GM12878 (cell line): ENCODE measurements around the gene NOP16. TPM values are rescaled to one million over a fixed set of nuclear protein-coding genes. Genes with fewer than 3 reads are reported as not detected.

Source experiments
- ATAC-seq: fragments of 200-7000 bp; cut with Tn5 transposase; 3 replicates; pipeline ENCODE4 v1.9.1; 2020; ENCODE audit warnings: mild to moderate bottlenecking, moderate library complexity
- BruUV-seq: library from RNA; stranded (reverse); fragments of 400-500 nt; replicated peaks from 2 replicates; lab custom pipeline; 2021; lab: Mats Ljungman, UMichigan
- CTCF ChIA-PET: fragments of 300-600 bp; sonication (Branson Sonifier 250); formaldehyde crosslinking; extraction: SDS; loops from one replicate; lab custom pipeline; 2021; ENCODE audit warnings: inconsistent platforms; lab: Yijun Ruan, JAX
- POLR2A ChIA-PET: fragments of 350-600 bp; formaldehyde crosslinking; extraction: SDS; loops from one replicate; lab custom pipeline; 2021; ENCODE audit warnings: inconsistent platforms; lab: Charles Lee
- RAD21 ChIA-PET: fragments of 300-600 bp; sonication (Branson Sonifier 250); formaldehyde crosslinking; loops from one replicate; lab custom pipeline; 2023; ENCODE audit warnings: antibody characterized with exemption; ENCODE audit not compliant: unreplicated experiment; lab: Charles Lee
- SMC1A ChIA-PET: fragments of 300-600 bp; sonication (Branson Sonifier 250); formaldehyde crosslinking; loops from one replicate; lab custom pipeline; 2023; ENCODE audit not compliant: unreplicated experiment, uncharacterized antibody; lab: Charles Lee
- DNase-seq: peaks from one replicate; pipeline ENCODE4 v3.0.0-alpha.2; 2011; ENCODE audit warnings: low read depth, low spot score
- FAIRE-seq: peaks from 3 replicates; lab custom pipeline; 2011; peaks lifted over from hg19 to GRCh38; lab: Jason Lieb, UNC
- H2AFZ ChIP-seq: 2 replicates; pipeline ENCODE4 v1.6.0; 2011; ENCODE audit warnings: low read depth, low read length, control low read depth; ENCODE audit not compliant: control insufficient read depth
- H3K27ac ChIP-seq: 2 replicates; pipeline ENCODE4 v1.5.1; 2011; ENCODE audit warnings: control low read depth; ENCODE audit not compliant: control insufficient read depth, insufficient read depth
- H3K27me3 ChIP-seq, 2 experiments: replicated peaks in 1 of 2; 2 replicates each; pipeline versions ENCODE4 v1.6.0 to v1.6.1; 2011; ENCODE audit warnings: low read length in 1 of 2; ENCODE audit not compliant: control insufficient read depth in 2 of 2, insufficient read depth in 2 of 2
- H3K36me3 ChIP-seq, 2 experiments: 2 replicates each; pipeline ENCODE4 v1.5.1; 2011; ENCODE audit warnings: low read length in 1 of 2; ENCODE audit not compliant: control insufficient read depth in 2 of 2, insufficient read depth in 2 of 2
- H3K4me1 ChIP-seq: 2 replicates; pipeline ENCODE4 v1.6.1; 2011; ENCODE audit warnings: mild to moderate bottlenecking, low read length, moderate library complexity, mixed read lengths; ENCODE audit not compliant: control insufficient read depth, insufficient read depth
- H3K4me2 ChIP-seq: 2 replicates; pipeline ENCODE4 v1.6.0; 2011; ENCODE audit warnings: control low read depth; ENCODE audit not compliant: control insufficient read depth, insufficient read depth
- H3K4me3 ChIP-seq: fragments of 200-600 bp; sonication (generic); 2 replicates; pipeline ENCODE4 v1.5.1; 2016
- H3K79me2 ChIP-seq: 2 replicates; pipeline ENCODE4 v1.6.0; 2011; ENCODE audit warnings: low read length; ENCODE audit not compliant: control insufficient read depth, insufficient read depth
- H3K9ac ChIP-seq: 2 replicates; pipeline ENCODE4 v1.8.0; 2011; ENCODE audit warnings: low read length, control low read depth, mixed read lengths; ENCODE audit not compliant: control insufficient read depth, insufficient read depth
- H3K9me3 ChIP-seq: replicated peaks from 3 replicates; pipeline ENCODE4 v1.5.1; 2011; ENCODE audit warnings: mild to moderate bottlenecking, low read length; ENCODE audit not compliant: control insufficient read depth, insufficient read depth
- H4K20me1 ChIP-seq: 2 replicates; pipeline ENCODE4 v1.6.0; 2011; ENCODE audit not compliant: control insufficient read depth, insufficient read depth
- CREB1 ChIP-seq: IDR thresholded peaks from 2 replicates; pipeline ENCODE4 v1.6.1; 2012; ENCODE audit warnings: low read depth, mild to moderate bottlenecking, inconsistent platforms
- LARP7 ChIP-seq: fragments of 450-650 bp; IDR thresholded peaks from 2 replicates; pipeline ENCODE4 v1.6.1; 2017; ENCODE audit warnings: mild to moderate bottlenecking
- NBN ChIP-seq: fragments of 450-650 bp; IDR thresholded peaks from 2 replicates; pipeline ENCODE4 v1.6.1; 2016
- NFYB ChIP-seq: IDR thresholded peaks from 2 replicates; pipeline ENCODE4 v1.6.1; 2011; ENCODE audit warnings: low read depth, mild to moderate bottlenecking, low read length, improper control_type of control experiment, moderate library complexity; ENCODE audit not compliant: insufficient read depth
- POLR2A ChIP-seq: IDR thresholded peaks from 2 replicates; pipeline ENCODE4 v1.6.1; 2011; ENCODE audit warnings: low read depth, mild to moderate bottlenecking, low read length
- POU2F2 ChIP-seq: IDR thresholded peaks from 3 replicates; pipeline ENCODE4 v1.6.1; 2011; ENCODE audit warnings: low read depth, mild to moderate bottlenecking, low read length, borderline replicate concordance
- RB1 ChIP-seq: fragments of 450-650 bp; formaldehyde crosslinking; IDR thresholded peaks from 2 replicates; pipeline ENCODE4 v1.6.1; 2017; ENCODE audit warnings: mild to moderate bottlenecking, borderline replicate concordance
- RCOR1 ChIP-seq: conservative IDR thresholded peaks from 2 replicates; pipeline ENCODE4 v1.6.1; 2012; ENCODE audit warnings: low read depth, low read length, improper control_type of control experiment
- SMAD1 ChIP-seq: fragments of 450-650 bp; IDR thresholded peaks from 2 replicates; pipeline ENCODE4 v1.6.1; 2018; ENCODE audit warnings: mild to moderate bottlenecking, low read depth; ENCODE audit not compliant: partially characterized antibody
- STAT1 ChIP-seq: fragments of 450-650 bp; conservative IDR thresholded peaks from 2 replicates; pipeline ENCODE4 v1.6.1; 2014; ENCODE audit warnings: antibody characterized with exemption, mild to moderate bottlenecking
- WGBS: methylation state at CpG from one replicate; pipeline ENCODE4 v1.1.6; 2016; ENCODE audit warnings: low lambda C conversion rate; ENCODE audit not compliant: insufficient replicate concordance, insufficient coverage; ENCODE audit errors: missing lambda C conversion rate; 5-methylcytosine and 5-hydroxymethylcytosine counted together
- in situ Hi-C: fragments of 300-500 bp; cut with MboI; formaldehyde crosslinking; loops from 9 replicates; pipeline ENCODE4 v1.14.3; 2018; ENCODE audit warnings: mixed read lengths
- intact Hi-C: fragments of 100-400 bp; cut with micrococcal nuclease; formaldehyde crosslinking; loops from one replicate; pipeline ENCODE4 v1.14.2; 2022; ENCODE audit not compliant: unreplicated experiment
- polyA plus RNA-seq, 11 experiments: library from polyadenylated mRNA; depleted of rRNA in 4 of 11; unstranded in 6 of 11; stranded (reverse) in 5 of 11; fragments of >200 nt; fragmentation: Nextera tagmentation in 4 of 11; fragmentation: Illumina TruSeq in 1 of 11; extraction: Ambion mirVana in 4 of 11; extraction: Trizol in 1 of 11; gene quantifications; 1 replicate in 1 of 11; 2 replicates in 10 of 11; pipeline versions ENCODE4 v1.2.1 to v1.2.3, GENCODE V29; 2011 to 2016; ENCODE audit warnings: inconsistent platforms in 2 of 11, missing spikeins in 2 of 11, low read depth in 1 of 11
- total RNA-seq, 4 experiments: library from RNA; depleted of rRNA in 3 of 4; stranded (reverse); fragments of >200 nt in 3 of 4; fragmentation: Illumina TruSeq in 1 of 4; extraction: Trizol in 1 of 4; gene quantifications; 2 replicates each; pipeline versions ENCODE4 v1.2.1 to v1.2.3, GENCODE V29; 2013 to 2021
- TF ChIP-seq, protein P1 (sequence below): fragments of 450-650 bp; IDR thresholded peaks from 2 replicates; pipeline ENCODE4 v1.6.1; 2017; ENCODE audit warnings: mild to moderate bottlenecking, low read depth, inconsistent platforms; ENCODE audit not compliant: poor library complexity, severe bottlenecking
- TF ChIP-seq, protein P2 (sequence below): IDR thresholded peaks from 2 replicates; pipeline ENCODE4 v1.6.1; 2011; ENCODE audit warnings: borderline replicate concordance, low read depth, mild to moderate bottlenecking, moderate library complexity, mixed read lengths, low read length; ENCODE audit not compliant: insufficient read depth; ENCODE audit errors: extremely low read length

Gene NOP16
- total and polyA plus RNA-seq, 10 of the 15 experiments (the other 5 are each of a cell fraction or from before 2014, with no cell fraction given) = 50.3 to 276 (median 116) TPM

DNA sequence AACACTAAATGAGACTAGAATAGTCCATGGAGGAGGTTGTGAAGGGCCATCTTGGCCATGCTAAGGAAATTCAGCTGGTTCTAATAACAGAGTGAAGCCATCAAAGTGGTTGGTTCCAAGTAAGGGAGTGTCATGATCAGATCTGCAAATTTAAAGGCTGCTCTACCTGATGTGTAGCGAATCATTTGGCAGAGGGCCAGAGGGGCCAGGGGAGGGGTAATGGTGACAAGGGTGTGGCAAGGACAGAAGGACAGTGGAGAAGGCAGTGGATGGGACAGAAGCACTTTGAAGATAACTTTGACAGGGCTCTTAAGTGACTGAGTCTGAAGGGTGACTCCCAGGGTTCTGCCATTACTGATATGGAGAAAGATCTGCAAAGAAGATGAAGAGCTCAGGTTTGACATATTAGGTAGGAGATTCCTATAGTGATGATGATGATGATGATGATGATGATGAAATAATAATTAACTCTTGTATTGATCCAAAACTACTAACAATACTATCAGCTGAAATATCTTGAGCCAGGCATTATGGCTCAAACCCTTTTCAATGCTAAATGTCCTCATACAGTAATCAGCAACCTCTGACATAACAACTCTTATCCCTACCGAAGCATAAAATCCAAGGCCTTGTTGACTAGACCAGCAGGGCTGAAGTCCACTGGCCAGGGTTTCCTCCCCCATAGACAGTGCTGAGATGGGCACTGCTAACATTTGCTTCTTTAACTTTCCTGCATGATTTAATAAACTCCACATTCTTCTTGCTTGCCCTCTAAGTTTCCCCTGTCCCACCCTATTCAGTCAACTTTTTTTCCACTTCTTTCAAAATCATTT is 46.9 kb downstream of the NOP16 start:
- 97% methylated on average over 2 of the region's 2 CpGs for WGBS
- H3K4me1 ChIP-seq = no peaks in the 10 kb centered on the region
- no peak for DNase-seq
- H3K27ac ChIP-seq = no peak overlapping the region
- no TSS peak for BruUV-seq
- ChIA-PET SMC1A (interaction anchor here (1.4 kb wide), 1 partner anchor 9 kb away, joined by 3 read pairs; no protein-coding TSS in a partner anchor), CTCF (interaction anchor here (0.5 kb wide), 1 partner anchor 974 kb away, joined by 5 read pairs; no protein-coding TSS in a partner anchor), POLR2A (interaction anchor here (1.3 kb wide), 1 partner anchor 12 kb away, joined by 4 read pairs; no protein-coding TSS in a partner anchor), RAD21 (no interaction called here)
- TF ChIP-seq SMAD1 (no peak), NBN (no peak), NFYB (no peak), STAT1 (no peak), POLR2A (no peak), LARP7 (no peak), RB1 (no peak), CREB1 (no peak), RCOR1 (no peak), POU2F2 (no peak)
- TF ChIP-seq, protein P1, sequence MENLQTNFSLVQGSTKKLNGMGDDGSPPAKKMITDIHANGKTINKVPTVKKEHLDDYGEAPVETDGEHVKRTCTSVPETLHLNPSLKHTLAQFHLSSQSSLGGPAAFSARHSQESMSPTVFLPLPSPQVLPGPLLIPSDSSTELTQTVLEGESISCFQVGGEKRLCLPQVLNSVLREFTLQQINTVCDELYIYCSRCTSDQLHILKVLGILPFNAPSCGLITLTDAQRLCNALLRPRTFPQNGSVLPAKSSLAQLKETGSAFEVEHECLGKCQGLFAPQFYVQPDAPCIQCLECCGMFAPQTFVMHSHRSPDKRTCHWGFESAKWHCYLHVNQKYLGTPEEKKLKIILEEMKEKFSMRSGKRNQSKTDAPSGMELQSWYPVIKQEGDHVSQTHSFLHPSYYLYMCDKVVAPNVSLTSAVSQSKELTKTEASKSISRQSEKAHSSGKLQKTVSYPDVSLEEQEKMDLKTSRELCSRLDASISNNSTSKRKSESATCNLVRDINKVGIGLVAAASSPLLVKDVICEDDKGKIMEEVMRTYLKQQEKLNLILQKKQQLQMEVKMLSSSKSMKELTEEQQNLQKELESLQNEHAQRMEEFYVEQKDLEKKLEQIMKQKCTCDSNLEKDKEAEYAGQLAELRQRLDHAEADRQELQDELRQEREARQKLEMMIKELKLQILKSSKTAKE = no peak
- TF ChIP-seq, protein P2, sequence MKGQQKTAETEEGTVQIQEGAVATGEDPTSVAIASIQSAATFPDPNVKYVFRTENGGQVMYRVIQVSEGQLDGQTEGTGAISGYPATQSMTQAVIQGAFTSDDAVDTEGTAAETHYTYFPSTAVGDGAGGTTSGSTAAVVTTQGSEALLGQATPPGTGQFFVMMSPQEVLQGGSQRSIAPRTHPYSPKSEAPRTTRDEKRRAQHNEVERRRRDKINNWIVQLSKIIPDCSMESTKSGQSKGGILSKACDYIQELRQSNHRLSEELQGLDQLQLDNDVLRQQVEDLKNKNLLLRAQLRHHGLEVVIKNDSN = no peak
- H2AFZ ChIP-seq = no peak overlapping the region
- no peak overlapping the region for H3K4me2 ChIP-seq
- H3K27me3 ChIP-seq = no peaks in the 10 kb centered on the region
- intact Hi-C loops = no loop called here
- no peak overlapping the region for H3K4me3 ChIP-seq
- peaks cover under 1 to 1% of the 10 kb centered on the region in 2 experiments; a peak in 1 of 4 replicates for H3K36me3 ChIP-seq
- no peaks in the 10 kb centered on the region for H3K9me3 ChIP-seq
- in situ Hi-C loops = no loop called here
- no peak for FAIRE-seq
- ATAC-seq = no peak
- no peaks in the 10 kb centered on the region for H3K79me2 ChIP-seq
- no peak overlapping the region for H3K9ac ChIP-seq
- no peaks in the 10 kb centered on the region for H4K20me1 ChIP-seq
